GM04503 (cell line): ENCODE measurements around the gene SCYGR4.
"Not testable (repeated sequence)": the region's sequence is repeated elsewhere in the genome, so short reads cannot be mapped to it uniquely, and the experiment has no call there.

Source experiments
- DNase-seq: peaks from one replicate; pipeline ENCODE4 v3.0.0-alpha.2; 2012; ENCODE audit warnings: low read depth

The SCYGR4 gene

DNA sequence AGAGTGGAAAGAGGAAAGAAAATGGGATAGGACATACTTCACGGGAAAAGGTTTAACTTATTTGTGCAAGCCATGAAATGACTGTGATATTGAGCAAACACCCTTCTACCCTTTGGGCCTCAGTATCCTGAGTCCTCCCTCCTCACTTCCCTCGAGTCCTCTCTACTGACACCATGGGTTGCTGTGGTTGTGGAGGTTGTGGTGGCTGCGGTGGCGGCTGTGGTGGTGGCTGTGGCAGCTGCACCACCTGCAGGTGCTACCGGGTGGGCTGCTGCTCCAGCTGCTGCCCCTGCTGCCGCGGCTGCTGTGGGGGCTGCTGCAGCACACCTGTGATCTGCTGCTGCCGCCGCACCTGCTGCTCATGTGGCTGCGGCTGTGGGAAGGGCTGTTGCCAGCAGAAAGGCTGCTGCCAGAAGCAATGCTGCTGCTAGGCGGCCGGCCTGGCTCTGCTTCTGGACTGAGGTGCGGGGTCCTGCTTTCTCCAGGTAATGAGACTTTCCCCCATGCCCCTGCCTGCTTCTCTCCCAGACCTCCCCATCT is 49.4 kb downstream of the SCYGR4 start, which contains the start of gene SCYGR5:
SCYGR5 (plus strand) TSS at position 174 of the 540 bp plus-strand sequence; CDS start at position 174, 0 bp downstream.
- DNase-seq, result not testable (repeated sequence)
